ENCODE data around the gene SGSM2. TPM values are rescaled to one million over a fixed set of nuclear protein-coding genes. Genes with fewer than 3 reads are reported as not detected.

Gene SGSM2
- total and polyA plus RNA-seq, 2 of the 13 experiments (the other 11 are each of a cell fraction or from before 2014, with no cell fraction given): 30.4 to 51.3 TPM

- no peaks in the 10 kb centered on the region for H3K79me2 ChIP-seq (ENCODE audit: insufficient read depth, low read length)
- TSS peak; percentile 38 for BruUV-seq (replicated peaks)
- H3K27ac ChIP-seq (ENCODE audit: extremely low read length, insufficient read depth, low read length): no peak overlapping the region
- DNase-seq (ENCODE audit: low spot score) (no peak), FAIRE-seq (no peak), ATAC-seq (no peak)
- peaks cover 9 to 39% of the 10 kb centered on the region in 2 experiments; a peak in 4 of 5 replicates for H3K36me3 ChIP-seq (replicated peaks in 1 of 2; ENCODE audit: control insufficient read depth in 1 of 2, insufficient read depth in 2 of 2, low read length in 2 of 2)
- ChIA-PET POLR2A (no interaction called here), CTCF (ENCODE audit: low intra/inter-chr PET ratio, low total read pairs) (no interaction called here)
- H3K4me1 ChIP-seq (ENCODE audit: insufficient read depth, low read length): no peaks in the 10 kb centered on the region
- H3K4me2 ChIP-seq (ENCODE audit: low read depth, low read length): no peak overlapping the region
- H3K9me3 ChIP-seq (ENCODE audit: low read length): no peaks in the 10 kb centered on the region
- H3K9ac ChIP-seq (ENCODE audit: insufficient read depth, low read depth, low read length): no peak overlapping the region
- no peak overlapping the region for H3K4me3 ChIP-seq (replicated peaks in 1 of 3; ENCODE audit: insufficient read depth in 1 of 3, low read depth in 2 of 3, low read length in 3 of 3)
- intact Hi-C loops (cut with micrococcal nuclease; ENCODE audit: unreplicated experiment): no loop called here
- in situ Hi-C loops (cut with HindIII; ENCODE audit: extremely low pct_ligation_motif_present, low pct_unique_long_range_greater_than_20kb): no loop called here
- 98% methylated on average over 12 of the region's 12 CpGs for WGBS (ENCODE audit: low lambda C conversion rate)
- H4K20me1 ChIP-seq (ENCODE audit: insufficient read depth, low read length): no peaks in the 10 kb centered on the region; the same call in 1 of the 2 replicates
- TF ChIP-seq ZNF343 (CRISPR knock-in tag; IDR thresholded peaks at IDR 0.05): no peak
- TF ChIP-seq ZNF136 (CRISPR knock-in tag; IDR thresholded peaks at IDR 0.05; ENCODE audit: low read depth): no peak
- no peak for TF ChIP-seq THAP8 (CRISPR knock-in tag; IDR thresholded peaks at IDR 0.05; ENCODE audit: borderline replicate concordance)
- no peak for TF ChIP-seq TOPORS (CRISPR knock-in tag; IDR thresholded peaks at IDR 0.05)
- TF ChIP-seq ZNF563 (CRISPR knock-in tag; IDR thresholded peaks at IDR 0.05): no peak
- TF ChIP-seq GFI1 (CRISPR knock-in tag; IDR thresholded peaks at IDR 0.05; ENCODE audit: borderline replicate concordance): no peak
- no peak for TF ChIP-seq NRL (CRISPR knock-in tag; IDR thresholded peaks at IDR 0.05; ENCODE audit: borderline replicate concordance)
- no peak for TF ChIP-seq POLR2G (IDR thresholded peaks at IDR 0.05; ENCODE audit: low read depth, low read length)
- TF ChIP-seq KLF13 (CRISPR knock-in tag; IDR thresholded peaks at IDR 0.05): no peak
- no peak for TF ChIP-seq BRCA1 (CRISPR knock-in tag; IDR thresholded peaks at IDR 0.05)
- no peak for TF ChIP-seq ETV5 (CRISPR knock-in tag; IDR thresholded peaks at IDR 0.05; ENCODE audit: borderline replicate concordance)
- H3K27me3 ChIP-seq (ENCODE audit: control insufficient read depth in 1 of 2, insufficient read depth in 2 of 2, low read length in 2 of 2): no peaks in the 10 kb centered on the region
- H2AFZ ChIP-seq (ENCODE audit: low read length): no peak overlapping the region
These were observed 82.9 kb downstream of the SGSM2 start for GRCh38 chr17:2420176-2420575.

All from HepG2 (cell line).